GM12874 (cell line): Measurements from ENCODE around the gene CBX3.

ENCODE experiments used
- TF ChIP-seq, protein P1 (sequence below): IDR thresholded peaks from 2 replicates; pipeline ENCODE4 v1.5.1; 2011; ENCODE audit warnings: low read depth, mild to moderate bottlenecking, control low read depth, low read length, moderate library complexity; ENCODE audit not compliant: insufficient read depth

CBX3 gene

GRCh38 chr7:26200444-26201246 lies 900 bp upstream of the CBX3 start, which contains the start of gene HNRNPA2B1:
TSS of gene HNRNPA2B1 (minus strand) at chr7:26200746. CDS start at chr7:26200577, 169 bp downstream.
- TF ChIP-seq, protein P1, sequence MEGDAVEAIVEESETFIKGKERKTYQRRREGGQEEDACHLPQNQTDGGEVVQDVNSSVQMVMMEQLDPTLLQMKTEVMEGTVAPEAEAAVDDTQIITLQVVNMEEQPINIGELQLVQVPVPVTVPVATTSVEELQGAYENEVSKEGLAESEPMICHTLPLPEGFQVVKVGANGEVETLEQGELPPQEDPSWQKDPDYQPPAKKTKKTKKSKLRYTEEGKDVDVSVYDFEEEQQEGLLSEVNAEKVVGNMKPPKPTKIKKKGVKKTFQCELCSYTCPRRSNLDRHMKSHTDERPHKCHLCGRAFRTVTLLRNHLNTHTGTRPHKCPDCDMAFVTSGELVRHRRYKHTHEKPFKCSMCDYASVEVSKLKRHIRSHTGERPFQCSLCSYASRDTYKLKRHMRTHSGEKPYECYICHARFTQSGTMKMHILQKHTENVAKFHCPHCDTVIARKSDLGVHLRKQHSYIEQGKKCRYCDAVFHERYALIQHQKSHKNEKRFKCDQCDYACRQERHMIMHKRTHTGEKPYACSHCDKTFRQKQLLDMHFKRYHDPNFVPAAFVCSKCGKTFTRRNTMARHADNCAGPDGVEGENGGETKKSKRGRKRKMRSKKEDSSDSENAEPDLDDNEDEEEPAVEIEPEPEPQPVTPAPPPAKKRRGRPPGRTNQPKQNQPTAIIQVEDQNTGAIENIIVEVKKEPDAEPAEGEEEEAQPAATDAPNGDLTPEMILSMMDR, result no peak

DNA sequence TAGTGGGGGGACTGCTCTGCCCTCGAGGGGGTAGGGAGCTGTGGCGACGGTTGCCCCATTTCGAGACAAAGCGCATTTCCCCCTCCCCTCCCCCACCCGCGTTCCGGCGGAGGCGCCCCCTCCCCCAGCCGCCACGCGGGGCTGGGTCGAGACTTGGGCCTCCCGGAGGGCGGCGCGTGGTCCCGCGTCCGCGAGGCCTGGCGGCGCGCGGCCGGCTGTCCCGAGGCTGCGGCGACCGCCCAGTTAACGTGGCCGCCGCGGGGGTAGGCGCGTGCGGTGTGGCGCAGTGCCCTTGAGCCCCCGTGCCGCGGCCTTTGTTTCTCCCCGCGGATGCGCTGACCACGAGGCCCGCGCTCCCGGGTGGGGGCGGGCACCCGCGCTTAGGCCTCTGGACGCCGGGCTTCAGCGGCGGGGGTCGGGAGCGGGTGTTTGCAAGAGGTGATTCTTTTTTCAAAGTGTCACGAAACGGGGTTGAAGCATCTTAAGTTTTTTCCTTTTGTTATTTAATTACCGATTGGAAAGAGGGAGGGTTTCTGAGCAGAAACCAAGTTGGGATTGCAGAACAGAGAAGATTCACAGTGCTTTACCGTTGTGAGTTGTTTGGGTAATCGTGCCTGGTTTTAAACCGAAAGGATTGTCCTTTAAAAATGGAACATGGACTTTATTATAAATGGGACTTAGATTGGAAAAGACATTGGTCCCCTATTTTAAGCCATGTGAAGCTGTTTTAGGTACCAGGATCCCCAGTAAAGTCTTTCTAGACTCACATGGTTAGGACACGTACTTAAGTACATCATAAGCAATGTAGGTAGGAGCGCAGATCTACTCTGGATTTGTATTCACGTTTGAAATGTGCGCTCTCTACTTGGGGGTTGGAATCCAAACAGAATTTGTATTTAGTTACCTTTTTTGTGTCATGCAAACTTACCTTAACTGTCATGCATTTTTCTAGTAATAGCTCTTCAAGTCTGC lies 760 bp downstream of the CBX3 start:
- TF ChIP-seq, protein P1, result no peak

DNA sequence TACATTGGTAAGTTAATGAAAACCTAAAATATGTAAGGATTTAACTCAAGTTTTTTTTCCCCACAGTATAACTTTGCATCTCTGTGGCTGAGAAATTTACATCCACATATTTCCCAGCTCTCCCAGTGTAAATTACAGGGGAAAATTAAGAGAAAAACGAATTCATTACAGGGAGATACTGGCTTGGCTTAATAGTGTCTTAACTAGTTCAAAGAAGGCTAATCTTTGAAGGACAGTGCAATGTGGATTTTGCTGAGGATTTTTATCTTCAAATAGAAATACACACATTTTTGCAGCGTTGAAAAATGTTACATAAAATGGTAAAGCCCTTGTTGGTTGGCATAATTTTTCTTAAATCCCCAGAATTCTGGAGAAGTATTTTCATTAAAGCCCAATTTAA lies 1.5 kb downstream of the CBX3 start:
- TF ChIP-seq, protein P1, result no peak

GRCh38 chr7:26208040-26208439 lies 6.5 kb downstream of the CBX3 start:
- TF ChIP-seq, protein P1, result no peak

GRCh38 chr7:26212921-26213718 lies 11.6 kb downstream of the CBX3 start:
- TF ChIP-seq, protein P1, result no peak

GRCh38 chr7:26213807-26214515 lies 12.4 kb downstream of the CBX3 start:
- TF ChIP-seq, protein P1, result no peak
